ENCODE results near the gene MTHFSD. TPM values are rescaled to one million over a fixed set of nuclear protein-coding genes. Genes with fewer than 3 reads are reported as not detected.

Gene MTHFSD
- total RNA-seq, 6 donors from 2014 or later: 13.8 to 39.8 (median 22.0) TPM

DNA sequence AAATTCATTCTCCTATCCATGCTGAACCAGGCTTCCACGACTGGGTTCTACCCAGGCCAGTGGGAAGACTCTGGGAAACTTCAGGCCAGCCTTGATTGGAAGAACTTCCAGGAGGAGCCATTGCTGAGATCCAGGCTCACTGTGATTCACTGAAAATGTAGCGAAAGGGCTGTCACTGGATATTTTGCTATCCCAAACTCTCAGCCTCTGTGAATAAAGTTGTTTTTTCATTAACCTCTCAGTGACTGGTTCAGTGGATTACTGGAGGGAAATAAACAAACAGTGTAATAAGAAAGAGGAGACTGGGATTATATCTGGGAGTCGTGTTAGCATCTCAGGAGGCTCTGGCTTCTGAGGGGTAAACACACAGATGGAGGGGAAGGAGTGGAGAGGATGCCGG, 26.4 kb upstream of the MTHFSD start:
- peaks cover 9 to 30% (median 24%) of the 10 kb centered on the region in 4 donors for H3K4me1 ChIP-seq
- H3K27me3 ChIP-seq: peaks cover 0 to 27% (median 12%) of the 10 kb centered on the region in 4 donors
- H3K4me3 ChIP-seq: no peak overlapping the region
- no peaks in the 10 kb centered on the region for H3K9me3 ChIP-seq
- 65 to 67% methylated on average over 4 of the region's 4 CpGs for WGBS, 2 donors
- H3K36me3 ChIP-seq: no peaks in the 10 kb centered on the region
- H3K27ac ChIP-seq: no peak overlapping the region
- TF ChIP-seq EP300 (IDR thresholded peaks at IDR 0.05): no peak
- no peak for TF ChIP-seq POLR2A (IDR thresholded peaks at IDR 0.05)
- TF ChIP-seq, protein P1, sequence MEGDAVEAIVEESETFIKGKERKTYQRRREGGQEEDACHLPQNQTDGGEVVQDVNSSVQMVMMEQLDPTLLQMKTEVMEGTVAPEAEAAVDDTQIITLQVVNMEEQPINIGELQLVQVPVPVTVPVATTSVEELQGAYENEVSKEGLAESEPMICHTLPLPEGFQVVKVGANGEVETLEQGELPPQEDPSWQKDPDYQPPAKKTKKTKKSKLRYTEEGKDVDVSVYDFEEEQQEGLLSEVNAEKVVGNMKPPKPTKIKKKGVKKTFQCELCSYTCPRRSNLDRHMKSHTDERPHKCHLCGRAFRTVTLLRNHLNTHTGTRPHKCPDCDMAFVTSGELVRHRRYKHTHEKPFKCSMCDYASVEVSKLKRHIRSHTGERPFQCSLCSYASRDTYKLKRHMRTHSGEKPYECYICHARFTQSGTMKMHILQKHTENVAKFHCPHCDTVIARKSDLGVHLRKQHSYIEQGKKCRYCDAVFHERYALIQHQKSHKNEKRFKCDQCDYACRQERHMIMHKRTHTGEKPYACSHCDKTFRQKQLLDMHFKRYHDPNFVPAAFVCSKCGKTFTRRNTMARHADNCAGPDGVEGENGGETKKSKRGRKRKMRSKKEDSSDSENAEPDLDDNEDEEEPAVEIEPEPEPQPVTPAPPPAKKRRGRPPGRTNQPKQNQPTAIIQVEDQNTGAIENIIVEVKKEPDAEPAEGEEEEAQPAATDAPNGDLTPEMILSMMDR (IDR thresholded peaks at IDR 0.05): no peak
- TF ChIP-seq POLR2AphosphoS5 (IDR thresholded peaks at IDR 0.05): no peak
- ATAC-seq (ENCODE audit: low FRiP score in 2 of 2): no peak
- DNase-seq: no peak

DNA sequence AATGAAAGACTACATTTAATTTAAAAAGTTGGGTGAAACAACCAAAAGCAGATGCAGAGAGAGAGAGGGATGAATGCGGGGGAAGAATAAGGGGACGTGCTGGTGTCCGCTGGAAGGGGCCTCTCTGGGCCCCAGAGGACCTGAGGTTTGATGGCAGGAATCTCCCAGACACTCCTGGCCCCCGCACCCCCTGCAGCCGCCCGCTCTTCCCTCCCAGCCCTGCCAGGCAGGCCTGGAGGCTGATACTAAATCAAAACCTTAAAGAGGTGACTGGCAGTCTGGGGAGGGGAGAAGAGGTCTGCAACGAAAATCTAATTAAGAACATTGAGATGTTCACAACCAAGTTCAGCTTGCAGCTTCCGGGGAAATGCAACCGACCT, 25.7 kb upstream of the MTHFSD start:
- Histone ChIP-seq H3K27ac (no peak overlapping the region), H3K9me3 (no peaks in the 10 kb centered on the region), H3K4me1 (peaks cover 16 to 37% (median 29%) of the 10 kb centered on the region in 4 donors), H3K4me3 (no peak overlapping the region), H3K27me3 (peaks cover 0 to 33% (median 13%) of the 10 kb centered on the region in 4 donors), H3K36me3 (no peaks in the 10 kb centered on the region)
- no peak for TF ChIP-seq POLR2A (IDR thresholded peaks at IDR 0.05)
- no peak for TF ChIP-seq POLR2AphosphoS5 (IDR thresholded peaks at IDR 0.05)
- no peak for TF ChIP-seq EP300 (IDR thresholded peaks at IDR 0.05)
- TF ChIP-seq, protein P1 (IDR thresholded peaks at IDR 0.05): no peak
- 81 to 88% methylated on average over 9 of the region's 9 CpGs for WGBS, 2 donors
- no peak for ATAC-seq (ENCODE audit: low FRiP score in 2 of 2)
- no peak for DNase-seq

DNA sequence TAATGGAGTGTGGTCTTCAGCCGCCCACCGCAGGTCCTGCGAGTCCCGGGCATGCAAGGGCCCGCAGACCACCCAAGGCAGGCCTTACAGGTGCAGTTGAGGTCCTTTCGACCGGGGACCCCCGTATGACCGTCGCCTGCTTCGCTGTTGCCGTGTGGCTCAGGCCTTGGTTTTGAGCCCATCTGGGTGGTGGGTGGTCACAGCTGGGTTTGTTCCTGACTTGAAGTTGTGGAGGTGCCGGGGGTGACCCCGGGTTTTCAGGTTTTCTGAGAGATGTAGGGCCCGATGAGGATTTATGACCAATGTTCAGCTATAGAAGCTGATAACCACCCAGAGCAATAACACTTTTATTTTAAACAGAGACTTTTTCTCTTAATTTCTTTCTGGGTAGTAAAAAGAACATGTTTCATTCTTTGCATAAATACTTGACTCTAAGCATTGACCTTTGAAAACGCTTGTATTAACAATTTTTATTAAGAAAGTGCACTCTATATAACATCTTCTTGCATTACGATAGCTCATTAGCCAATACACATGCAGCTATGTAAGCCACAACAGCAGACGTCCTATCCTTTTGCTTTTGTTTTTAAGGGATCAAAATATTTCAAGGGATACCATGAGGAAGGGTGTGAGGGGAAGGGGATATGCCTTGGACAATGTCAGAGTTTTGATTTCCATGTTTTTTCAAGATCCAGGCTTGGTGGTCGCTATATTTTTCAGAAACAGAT, 25.2 kb upstream of the MTHFSD start:
- ATAC-seq (ENCODE audit: low FRiP score in 2 of 2) (no peak), DNase-seq (no peak)
- Histone ChIP-seq H3K27me3 (peaks cover 0 to 39% (median 13%) of the 10 kb centered on the region in 4 donors), H3K9me3 (no peaks in the 10 kb centered on the region), H3K36me3 (no peaks in the 10 kb centered on the region), H3K27ac (no peak overlapping the region), H3K4me3 (peak overlapping the region in 1 of 4 donors; percentile 42), H3K4me1 (peaks cover 16 to 41% (median 33%) of the 10 kb centered on the region in 4 donors)
- no peak for TF ChIP-seq POLR2A (IDR thresholded peaks at IDR 0.05)
- TF ChIP-seq, protein P1 (IDR thresholded peaks at IDR 0.05): no peak
- no peak for TF ChIP-seq POLR2AphosphoS5 (IDR thresholded peaks at IDR 0.05)
- TF ChIP-seq EP300 (IDR thresholded peaks at IDR 0.05): no peak
- 62 to 70% methylated on average over 10 to 19 of the region's 19 CpGs for WGBS, 2 donors

DNA sequence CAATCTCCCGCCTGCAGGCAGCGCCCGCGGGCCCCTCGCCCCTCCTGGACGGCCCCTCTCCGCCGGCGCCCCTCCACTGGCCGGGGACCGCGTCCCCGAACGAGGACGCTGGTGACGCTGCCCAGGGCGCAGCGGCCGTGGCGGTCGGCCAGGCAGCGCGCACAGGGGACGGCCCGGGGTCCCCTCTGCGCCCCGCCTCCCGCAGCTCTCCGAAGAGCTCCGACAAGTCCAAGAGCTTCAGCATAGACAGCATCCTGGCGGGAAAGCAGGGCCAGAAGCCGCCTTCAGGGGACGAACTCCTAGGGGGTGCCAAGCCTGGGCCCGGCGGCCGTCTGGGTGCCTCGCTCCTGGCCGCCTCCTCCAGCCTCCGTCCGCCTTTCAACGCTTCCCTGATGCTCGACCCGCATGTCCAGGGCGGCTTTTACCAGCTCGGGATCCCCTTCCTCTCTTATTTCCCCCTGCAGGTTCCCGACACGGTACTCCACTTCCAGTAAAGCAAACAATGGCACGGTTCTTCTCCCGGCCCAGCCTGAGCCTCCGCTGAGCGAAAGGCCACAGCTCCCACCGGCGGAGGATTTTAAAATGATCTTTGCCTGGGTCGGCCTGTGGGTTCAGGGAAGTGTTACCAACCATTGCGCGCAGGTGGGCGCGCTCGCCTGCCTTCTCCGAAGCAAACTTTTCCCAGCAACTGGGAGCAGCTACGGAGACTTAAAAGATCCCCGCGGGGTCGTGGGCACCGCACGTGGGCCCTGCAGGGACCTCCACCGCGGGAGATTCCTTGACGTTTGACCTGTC, 24.4 kb upstream of the MTHFSD start:
- Histone ChIP-seq H3K4me3 (peak overlapping the region in 3 of 4 donors; percentile 12 to 42 (median 36)), H3K27me3 (peaks cover 0 to 39% (median 13%) of the 10 kb centered on the region in 4 donors), H3K4me1 (peaks cover 16 to 41% (median 33%) of the 10 kb centered on the region in 4 donors), H3K27ac (peak overlapping the region; percentile 45 to 77 (median 63)), H3K36me3 (no peaks in the 10 kb centered on the region), H3K9me3 (no peaks in the 10 kb centered on the region)
- ATAC-seq (ENCODE audit: low FRiP score in 2 of 2) (no peak), DNase-seq (peak in 1 of 2 donors; percentile 71)
- TF ChIP-seq POLR2AphosphoS5 (IDR thresholded peaks at IDR 0.05): no peak
- TF ChIP-seq EP300 (IDR thresholded peaks at IDR 0.05): no peak
- TF ChIP-seq, protein P1 (IDR thresholded peaks at IDR 0.05): no peak
- no peak for TF ChIP-seq POLR2A (IDR thresholded peaks at IDR 0.05)
- 5 to 15% methylated on average over 21 to 48 of the region's 69 CpGs for WGBS, 2 donors
